H1 (cell line): Measurements from ENCODE around the gene LRRC56. TPM values are rescaled to one million over a fixed set of nuclear protein-coding genes. Genes with fewer than 3 reads are reported as not detected.

ENCODE experiments used
- CEBPB ChIP-seq: IDR thresholded peaks from 2 replicates; pipeline ENCODE4 v1.6.1; 2012; ENCODE audit warnings: low read depth, low read length
- GABPA ChIP-seq: IDR thresholded peaks from 2 replicates; pipeline ENCODE4 v1.6.1; 2011; ENCODE audit warnings: mild to moderate bottlenecking, low read length, moderate library complexity, borderline replicate concordance; ENCODE audit not compliant: insufficient read depth
- MAFK ChIP-seq: IDR thresholded peaks from 2 replicates; pipeline ENCODE4 v1.6.1; 2012; ENCODE audit warnings: low read depth, mild to moderate bottlenecking, improper control_type of control experiment, low read length
- PHF8 ChIP-seq: fragments of 200-600 bp; sonication (generic); conservative IDR thresholded peaks from 2 replicates; pipeline ENCODE4 v1.7.1; 2012; ENCODE audit warnings: low read depth, mild to moderate bottlenecking, inconsistent platforms, low read length, moderate library complexity
- SP4 ChIP-seq: IDR thresholded peaks from 2 replicates; pipeline ENCODE4 v1.6.1; 2012; ENCODE audit warnings: low read length, inconsistent platforms
- SUZ12 ChIP-seq: fragments of 200-600 bp; sonication (generic); IDR thresholded peaks from 2 replicates; pipeline ENCODE4 v1.6.1; 2012; ENCODE audit warnings: mild to moderate bottlenecking, inconsistent platforms, low read length, moderate library complexity, mixed read lengths
- polyA plus RNA-seq, 7 experiments: library from polyadenylated mRNA; depleted of rRNA in 3 of 7; stranded (reverse) in 5 of 7; unstranded in 2 of 7; fragments of >200 nt in 5 of 7; fragments of 200-250 nt in 2 of 7; gene quantifications; 1 replicate in 5 of 7; 2 replicates in 1 of 7; 4 replicates in 1 of 7; pipeline versions ENCODE4 v1.2.1 to v1.2.3, GENCODE V29; 2011 to 2013; ENCODE audit warnings: missing spikeins in 2 of 7, mixed read lengths in 2 of 7
- total RNA-seq: library from RNA; stranded (reverse); fragmentation: NEBNext Ultra II Directional; extraction: Animal tissue kit (Norgen Biotek cat#: 25700); gene quantifications from 2 replicates; pipeline ENCODE4 v1.2.1, GENCODE V29; 2021
- TF ChIP-seq, protein P1 (sequence below): fragments of 300-600 bp; sonication (generic); IDR thresholded peaks from 2 replicates; pipeline ENCODE4 v1.7.1; 2012; ENCODE audit warnings: low read length, moderate library complexity, mild to moderate bottlenecking, inconsistent platforms; ENCODE audit not compliant: insufficient replicate concordance
- TF ChIP-seq, protein P2 (sequence below): IDR thresholded peaks from 2 replicates; pipeline ENCODE4 v1.6.1; 2011; ENCODE audit warnings: low read depth, mild to moderate bottlenecking, low read length; ENCODE audit not compliant: insufficient read depth
- TF ChIP-seq, protein P3 (sequence below): IDR thresholded peaks from 2 replicates; pipeline ENCODE4 v1.6.1; 2012; ENCODE audit warnings: inconsistent platforms

The LRRC56 gene
- total and polyA plus RNA-seq, 2 of the 8 experiments (the other 6 are each of a cell fraction or from before 2014, with no cell fraction given), result 0.94 to 1.9 TPM

DNA sequence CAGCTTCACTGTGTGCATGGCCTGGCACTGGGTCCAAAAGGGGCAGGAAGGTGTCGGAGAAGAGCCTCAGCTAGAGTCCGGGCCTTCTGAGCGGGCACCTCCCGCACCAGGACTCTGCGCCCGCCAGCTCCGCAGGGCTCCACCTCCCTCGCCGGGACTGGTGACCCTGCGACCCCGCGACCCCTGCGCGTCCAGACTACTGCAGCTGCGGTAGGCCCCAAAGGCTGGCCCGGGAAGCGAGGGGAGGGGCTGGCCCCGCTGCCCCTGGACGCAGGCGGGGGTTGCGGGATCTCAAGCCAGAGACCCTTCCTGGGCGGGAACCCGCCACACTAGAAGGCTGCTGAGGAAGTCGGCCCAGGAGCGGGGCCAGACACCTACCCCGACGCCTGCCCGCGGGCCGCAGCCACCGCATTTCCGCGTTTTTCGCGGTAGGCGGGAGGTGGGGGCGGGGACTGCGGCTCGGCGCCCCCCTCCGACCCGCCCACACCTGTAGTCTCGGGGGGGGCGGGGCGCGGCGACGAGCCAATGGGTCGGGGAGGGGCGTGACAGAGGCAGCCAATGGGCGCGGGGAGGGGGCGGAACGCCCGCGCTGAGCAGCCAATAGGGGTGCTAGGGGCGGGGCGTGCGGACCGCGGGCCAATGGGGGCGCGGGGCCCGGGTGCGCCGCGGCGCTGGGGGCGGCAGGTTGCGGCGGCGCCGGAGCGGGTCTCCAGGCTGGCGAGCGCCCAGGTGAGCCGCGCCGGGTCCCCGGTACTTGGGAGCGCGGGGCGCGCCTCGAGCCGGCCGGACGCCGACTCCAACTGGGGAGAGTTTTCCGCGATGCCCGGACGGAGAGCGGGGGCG is 23.2 kb downstream of the LRRC56 start, which contains the start of the genes LMNTD2 and RASSF7 (continued):
- TF ChIP-seq, protein P1, sequence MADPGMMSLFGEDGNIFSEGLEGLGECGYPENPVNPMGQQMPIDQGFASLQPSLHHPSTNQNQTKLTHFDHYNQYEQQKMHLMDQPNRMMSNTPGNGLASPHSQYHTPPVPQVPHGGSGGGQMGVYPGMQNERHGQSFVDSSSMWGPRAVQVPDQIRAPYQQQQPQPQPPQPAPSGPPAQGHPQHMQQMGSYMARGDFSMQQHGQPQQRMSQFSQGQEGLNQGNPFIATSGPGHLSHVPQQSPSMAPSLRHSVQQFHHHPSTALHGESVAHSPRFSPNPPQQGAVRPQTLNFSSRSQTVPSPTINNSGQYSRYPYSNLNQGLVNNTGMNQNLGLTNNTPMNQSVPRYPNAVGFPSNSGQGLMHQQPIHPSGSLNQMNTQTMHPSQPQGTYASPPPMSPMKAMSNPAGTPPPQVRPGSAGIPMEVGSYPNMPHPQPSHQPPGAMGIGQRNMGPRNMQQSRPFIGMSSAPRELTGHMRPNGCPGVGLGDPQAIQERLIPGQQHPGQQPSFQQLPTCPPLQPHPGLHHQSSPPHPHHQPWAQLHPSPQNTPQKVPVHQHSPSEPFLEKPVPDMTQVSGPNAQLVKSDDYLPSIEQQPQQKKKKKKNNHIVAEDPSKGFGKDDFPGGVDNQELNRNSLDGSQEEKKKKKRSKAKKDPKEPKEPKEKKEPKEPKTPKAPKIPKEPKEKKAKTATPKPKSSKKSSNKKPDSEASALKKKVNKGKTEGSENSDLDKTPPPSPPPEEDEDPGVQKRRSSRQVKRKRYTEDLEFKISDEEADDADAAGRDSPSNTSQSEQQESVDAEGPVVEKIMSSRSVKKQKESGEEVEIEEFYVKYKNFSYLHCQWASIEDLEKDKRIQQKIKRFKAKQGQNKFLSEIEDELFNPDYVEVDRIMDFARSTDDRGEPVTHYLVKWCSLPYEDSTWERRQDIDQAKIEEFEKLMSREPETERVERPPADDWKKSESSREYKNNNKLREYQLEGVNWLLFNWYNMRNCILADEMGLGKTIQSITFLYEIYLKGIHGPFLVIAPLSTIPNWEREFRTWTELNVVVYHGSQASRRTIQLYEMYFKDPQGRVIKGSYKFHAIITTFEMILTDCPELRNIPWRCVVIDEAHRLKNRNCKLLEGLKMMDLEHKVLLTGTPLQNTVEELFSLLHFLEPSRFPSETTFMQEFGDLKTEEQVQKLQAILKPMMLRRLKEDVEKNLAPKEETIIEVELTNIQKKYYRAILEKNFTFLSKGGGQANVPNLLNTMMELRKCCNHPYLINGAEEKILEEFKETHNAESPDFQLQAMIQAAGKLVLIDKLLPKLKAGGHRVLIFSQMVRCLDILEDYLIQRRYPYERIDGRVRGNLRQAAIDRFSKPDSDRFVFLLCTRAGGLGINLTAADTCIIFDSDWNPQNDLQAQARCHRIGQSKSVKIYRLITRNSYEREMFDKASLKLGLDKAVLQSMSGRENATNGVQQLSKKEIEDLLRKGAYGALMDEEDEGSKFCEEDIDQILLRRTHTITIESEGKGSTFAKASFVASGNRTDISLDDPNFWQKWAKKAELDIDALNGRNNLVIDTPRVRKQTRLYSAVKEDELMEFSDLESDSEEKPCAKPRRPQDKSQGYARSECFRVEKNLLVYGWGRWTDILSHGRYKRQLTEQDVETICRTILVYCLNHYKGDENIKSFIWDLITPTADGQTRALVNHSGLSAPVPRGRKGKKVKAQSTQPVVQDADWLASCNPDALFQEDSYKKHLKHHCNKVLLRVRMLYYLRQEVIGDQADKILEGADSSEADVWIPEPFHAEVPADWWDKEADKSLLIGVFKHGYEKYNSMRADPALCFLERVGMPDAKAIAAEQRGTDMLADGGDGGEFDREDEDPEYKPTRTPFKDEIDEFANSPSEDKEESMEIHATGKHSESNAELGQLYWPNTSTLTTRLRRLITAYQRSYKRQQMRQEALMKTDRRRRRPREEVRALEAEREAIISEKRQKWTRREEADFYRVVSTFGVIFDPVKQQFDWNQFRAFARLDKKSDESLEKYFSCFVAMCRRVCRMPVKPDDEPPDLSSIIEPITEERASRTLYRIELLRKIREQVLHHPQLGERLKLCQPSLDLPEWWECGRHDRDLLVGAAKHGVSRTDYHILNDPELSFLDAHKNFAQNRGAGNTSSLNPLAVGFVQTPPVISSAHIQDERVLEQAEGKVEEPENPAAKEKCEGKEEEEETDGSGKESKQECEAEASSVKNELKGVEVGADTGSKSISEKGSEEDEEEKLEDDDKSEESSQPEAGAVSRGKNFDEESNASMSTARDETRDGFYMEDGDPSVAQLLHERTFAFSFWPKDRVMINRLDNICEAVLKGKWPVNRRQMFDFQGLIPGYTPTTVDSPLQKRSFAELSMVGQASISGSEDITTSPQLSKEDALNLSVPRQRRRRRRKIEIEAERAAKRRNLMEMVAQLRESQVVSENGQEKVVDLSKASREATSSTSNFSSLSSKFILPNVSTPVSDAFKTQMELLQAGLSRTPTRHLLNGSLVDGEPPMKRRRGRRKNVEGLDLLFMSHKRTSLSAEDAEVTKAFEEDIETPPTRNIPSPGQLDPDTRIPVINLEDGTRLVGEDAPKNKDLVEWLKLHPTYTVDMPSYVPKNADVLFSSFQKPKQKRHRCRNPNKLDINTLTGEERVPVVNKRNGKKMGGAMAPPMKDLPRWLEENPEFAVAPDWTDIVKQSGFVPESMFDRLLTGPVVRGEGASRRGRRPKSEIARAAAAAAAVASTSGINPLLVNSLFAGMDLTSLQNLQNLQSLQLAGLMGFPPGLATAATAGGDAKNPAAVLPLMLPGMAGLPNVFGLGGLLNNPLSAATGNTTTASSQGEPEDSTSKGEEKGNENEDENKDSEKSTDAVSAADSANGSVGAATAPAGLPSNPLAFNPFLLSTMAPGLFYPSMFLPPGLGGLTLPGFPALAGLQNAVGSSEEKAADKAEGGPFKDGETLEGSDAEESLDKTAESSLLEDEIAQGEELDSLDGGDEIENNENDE, result no peak
- TF ChIP-seq CEBPB, result no peak
- TF ChIP-seq, protein P2, sequence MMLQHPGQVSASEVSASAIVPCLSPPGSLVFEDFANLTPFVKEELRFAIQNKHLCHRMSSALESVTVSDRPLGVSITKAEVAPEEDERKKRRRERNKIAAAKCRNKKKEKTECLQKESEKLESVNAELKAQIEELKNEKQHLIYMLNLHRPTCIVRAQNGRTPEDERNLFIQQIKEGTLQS, result no peak
- TF ChIP-seq SUZ12, result no peak
- TF ChIP-seq MAFK, result no peak
- TF ChIP-seq, protein P3, sequence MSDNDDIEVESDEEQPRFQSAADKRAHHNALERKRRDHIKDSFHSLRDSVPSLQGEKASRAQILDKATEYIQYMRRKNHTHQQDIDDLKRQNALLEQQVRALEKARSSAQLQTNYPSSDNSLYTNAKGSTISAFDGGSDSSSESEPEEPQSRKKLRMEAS, result no peak
- 0 out of 2 replicates have a peak, but pooled peaks have one; percentile 9 for TF ChIP-seq GABPA
- TF ChIP-seq SP4, result peak; percentile 96
- TF ChIP-seq PHF8, result peak; percentile 63
